Stimulated activated CD4-positive, alpha-beta T cell treated with anti-CD3 and anti-CD28 coated beads, Interleukin-15, amount 100 ng/mL, for 1 hour (primary cell): Measurements from ENCODE around the gene GABBR2.

Experiments
- DNase-seq, 2 donors: peaks; one replicate each; pipeline ENCODE4 v3.0.0-alpha.2; 2020; ENCODE audit warnings: low read depth in 1 of 2, low spot score in 1 of 2

The GABBR2 gene

GRCh38 chr9:98708933-98709911, at the start of gene GABBR2:
GABBR2 (minus strand) TSS chr9:98708935; CDS start chr9:98708737, 198 bp downstream.
- DNase-seq = no peak

- DNase-seq = no peak
These were observed 46.4 kb upstream of the GABBR2 start for GRCh38 chr9:98755006-98755618.

GRCh38 chr9:98751210-98751609, 42.5 kb upstream of the GABBR2 start:
- DNase-seq = no peak

GRCh38 chr9:98750364-98751060, 41.8 kb upstream of the GABBR2 start:
- no peak for DNase-seq

GRCh38 chr9:98747476-98747875, 38.7 kb upstream of the GABBR2 start:
- DNase-seq = no peak

GRCh38 chr9:98745470-98745869, 36.7 kb upstream of the GABBR2 start:
- DNase-seq = no peak

- no peak for DNase-seq
These were observed 35.3 kb upstream of the GABBR2 start for GRCh38 chr9:98743818-98744611.

- DNase-seq = no peak
These were observed 34.6 kb upstream of the GABBR2 start for GRCh38 chr9:98743329-98743728.

- DNase-seq = no peak
These were observed 33.9 kb upstream of the GABBR2 start for GRCh38 chr9:98742325-98743280.

GRCh38 chr9:98740226-98740881, 31.6 kb upstream of the GABBR2 start:
- DNase-seq = no peak

- DNase-seq = no peak
These were observed 30.0 kb upstream of the GABBR2 start for GRCh38 chr9:98738741-98739140.

- DNase-seq = no peak
These were observed 27.5 kb upstream of the GABBR2 start for GRCh38 chr9:98736226-98736625.

- no peak for DNase-seq
These were observed 24.1 kb upstream of the GABBR2 start for GRCh38 chr9:98732801-98733200.

- no peak for DNase-seq
These were observed 23.4 kb upstream of the GABBR2 start for GRCh38 chr9:98732091-98732490.

GRCh38 chr9:98730871-98731270, 22.1 kb upstream of the GABBR2 start:
- DNase-seq = no peak

- DNase-seq = no peak
These were observed 19.8 kb upstream of the GABBR2 start for GRCh38 chr9:98728500-98728899.

GRCh38 chr9:98727428-98727827, 18.7 kb upstream of the GABBR2 start:
- DNase-seq = no peak

- DNase-seq = no peak
These were observed 18.0 kb upstream of the GABBR2 start for GRCh38 chr9:98726735-98727134.

- DNase-seq = no peak
These were observed 16.2 kb upstream of the GABBR2 start for GRCh38 chr9:98724810-98725530.
